GM12865 (cell line): ENCODE results near the gene FAM171A1.

Experiments
- DNase-seq: peaks from one replicate; pipeline ENCODE4 v3.0.0; 2010; ENCODE audit warnings: low read depth
- H3K4me3 ChIP-seq: 2 replicates; pipeline ENCODE4 v1.5.1; 2011; ENCODE audit warnings: mild to moderate bottlenecking, low read depth, low read length, control low read depth
- CTCF ChIP-seq: IDR thresholded peaks from 2 replicates; pipeline ENCODE4 v1.5.1; 2011; ENCODE audit warnings: low read length, control low read depth, low read depth, inconsistent platforms; ENCODE audit not compliant: insufficient read depth; ENCODE audit errors: missing control alignments

The FAM171A1 gene

GRCh38 chr10:15387021-15387420 is 15.9 kb upstream of the FAM171A1 start:
- no peak for TF ChIP-seq CTCF
- no peak for DNase-seq
- H3K4me3 ChIP-seq, result no peak overlapping the region

GRCh38 chr10:15385552-15386455 is 14.7 kb upstream of the FAM171A1 start:
- TF ChIP-seq CTCF, result no peak
- H3K4me3 ChIP-seq, result no peak overlapping the region
- DNase-seq, result no peak

- DNase-seq, result no peak
- TF ChIP-seq CTCF, result no peak
- H3K4me3 ChIP-seq, result no peak overlapping the region
Measured at GRCh38 chr10:15381420-15381819, 10.3 kb upstream of the FAM171A1 start.

- H3K4me3 ChIP-seq, result no peak overlapping the region
- no peak for DNase-seq
- no peak for TF ChIP-seq CTCF
Measured at GRCh38 chr10:15379078-15379477, 8.0 kb upstream of the FAM171A1 start.

GRCh38 chr10:15378569-15378968 is 7.5 kb upstream of the FAM171A1 start:
- H3K4me3 ChIP-seq, result no peak overlapping the region

GRCh38 chr10:15374566-15374965 is 3.5 kb upstream of the FAM171A1 start:
- TF ChIP-seq CTCF, result no peak
- no peak for DNase-seq
- H3K4me3 ChIP-seq, result no peak overlapping the region

More at GRCh38 chr10:15378569-15378968, 7.5 kb upstream of the FAM171A1 start:
- no peak for TF ChIP-seq CTCF
- no peak for DNase-seq

- peak; percentile 62 for DNase-seq
- H3K4me3 ChIP-seq, result no peak overlapping the region
- no peak for TF ChIP-seq CTCF
Measured at GRCh38 chr10:15374156-15374555, 3.1 kb upstream of the FAM171A1 start.
